T-helper 2 cell treated with Interferon-gamma antibody and Interleukin-4, amounts not matched to agents 5 μg/mL and 100 μg/mL, for 36 hours (primary cell): Measurements from ENCODE around the gene SHISAL1.

ENCODE experiments used
- DNase-seq: peaks from one replicate; pipeline ENCODE4 v3.0.0; 2021; ENCODE audit warnings: low spot score
- H3K27ac Mint-ChIP-seq: one replicate; pipeline ENCODE4 v1.8.0; 2021; ENCODE audit warnings: mild to moderate bottlenecking, mixed read lengths
- H3K27me3 Mint-ChIP-seq: one replicate; pipeline ENCODE4 v1.8.0; 2021; ENCODE audit warnings: low read depth, mixed read lengths
- H3K36me3 Mint-ChIP-seq: one replicate; pipeline ENCODE4 v1.8.0; 2021; ENCODE audit warnings: low read depth, mixed read lengths
- H3K4me1 Mint-ChIP-seq: one replicate; pipeline ENCODE4 v1.8.0; 2021; ENCODE audit warnings: low read depth, mixed read lengths
- H3K4me3 Mint-ChIP-seq: one replicate; pipeline ENCODE4 v1.8.0; 2022; ENCODE audit warnings: mild to moderate bottlenecking, moderate library complexity, mixed read lengths
- H3K9me3 Mint-ChIP-seq: one replicate; pipeline ENCODE4 v1.8.0; 2021; ENCODE audit warnings: mixed read lengths

Gene SHISAL1

GRCh38 chr22:44277386-44278135 is 35.2 kb downstream of the SHISAL1 start:
- Mint-ChIP-seq H3K27me3 (no peaks in the 10 kb centered on the region), H3K27ac (no peak overlapping the region), H3K4me1 (no peaks in the 10 kb centered on the region), H3K9me3 (no peaks in the 10 kb centered on the region), H3K36me3 (no peaks in the 10 kb centered on the region), H3K4me3 (no peak overlapping the region)
- no peak for DNase-seq

DNA sequence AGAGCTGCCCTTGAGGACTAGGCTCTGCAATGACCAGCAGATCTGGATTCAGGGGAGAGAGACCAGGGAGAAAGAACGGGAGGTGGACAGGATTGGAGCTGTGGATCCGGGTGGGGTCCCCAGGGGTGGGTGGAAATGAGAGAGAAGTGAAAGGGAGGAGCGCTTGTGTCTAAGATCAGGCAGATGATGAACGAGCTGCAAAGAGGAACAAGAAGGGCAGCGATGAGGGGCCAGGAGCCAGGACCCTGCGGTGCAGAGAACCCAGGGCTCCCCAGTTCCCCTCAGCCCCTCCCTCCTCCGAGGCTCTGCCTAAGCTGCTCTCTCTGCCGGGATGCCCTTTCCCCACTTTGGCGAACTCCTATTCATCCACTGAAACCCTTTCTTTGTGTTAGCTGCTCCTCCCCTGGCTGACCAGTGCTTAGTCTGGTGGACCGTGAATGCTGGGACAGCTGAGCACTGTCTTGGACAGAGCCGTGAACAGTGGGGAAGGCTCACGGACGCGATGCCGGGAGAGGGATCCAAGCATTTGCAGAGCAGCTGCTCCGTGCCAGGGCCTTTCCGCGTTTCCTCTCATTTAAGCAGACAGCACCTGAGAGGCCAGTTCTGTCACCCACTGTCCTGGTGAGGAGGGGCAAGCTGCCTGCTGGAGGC is 35.9 kb downstream of the SHISAL1 start:
- Mint-ChIP-seq H3K4me1 (no peaks in the 10 kb centered on the region), H3K9me3 (no peaks in the 10 kb centered on the region), H3K4me3 (no peak overlapping the region), H3K27me3 (no peaks in the 10 kb centered on the region), H3K36me3 (no peaks in the 10 kb centered on the region), H3K27ac (no peak overlapping the region)
- no peak for DNase-seq

- Mint-ChIP-seq H3K36me3 (no peaks in the 10 kb centered on the region), H3K27me3 (no peaks in the 10 kb centered on the region), H3K4me3 (no peak overlapping the region), H3K27ac (no peak overlapping the region), H3K9me3 (no peaks in the 10 kb centered on the region), H3K4me1 (no peaks in the 10 kb centered on the region)
- DNase-seq: no peak
These were observed 36.7 kb downstream of the SHISAL1 start for GRCh38 chr22:44276041-44276440.

DNA sequence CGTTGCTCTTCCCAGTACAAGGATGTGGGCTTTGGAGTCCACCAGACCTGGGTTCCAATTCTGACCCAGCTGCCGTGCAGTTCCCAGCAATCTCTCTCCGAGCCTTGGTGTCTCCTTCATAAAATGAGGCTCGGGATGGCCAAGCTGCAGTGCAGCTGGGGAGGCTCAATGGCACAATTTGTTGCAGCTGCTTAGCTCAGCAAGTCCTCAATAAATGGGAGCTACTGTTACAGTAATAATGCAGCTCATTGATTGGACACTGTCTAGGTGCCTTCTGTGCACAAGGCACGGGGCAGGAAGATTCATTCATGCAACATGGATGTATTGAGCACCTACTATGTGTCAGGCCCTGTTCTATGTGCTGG is 37.1 kb downstream of the SHISAL1 start:
- no peak for DNase-seq
- no peak overlapping the region for H3K4me3 Mint-ChIP-seq
- no peaks in the 10 kb centered on the region for H3K27me3 Mint-ChIP-seq
- no peak overlapping the region for H3K27ac Mint-ChIP-seq
- no peaks in the 10 kb centered on the region for H3K4me1 Mint-ChIP-seq
- no peaks in the 10 kb centered on the region for H3K9me3 Mint-ChIP-seq
- no peaks in the 10 kb centered on the region for H3K36me3 Mint-ChIP-seq

GRCh38 chr22:44274918-44275630 is 37.7 kb downstream of the SHISAL1 start:
- Mint-ChIP-seq H3K36me3 (no peaks in the 10 kb centered on the region), H3K27me3 (no peaks in the 10 kb centered on the region), H3K4me1 (no peaks in the 10 kb centered on the region), H3K9me3 (no peaks in the 10 kb centered on the region), H3K4me3 (no peak overlapping the region), H3K27ac (no peak overlapping the region)
- DNase-seq: no peak

- Mint-ChIP-seq H3K4me1 (no peaks in the 10 kb centered on the region), H3K36me3 (no peaks in the 10 kb centered on the region), H3K4me3 (no peak overlapping the region), H3K27ac (no peak overlapping the region), H3K9me3 (no peaks in the 10 kb centered on the region), H3K27me3 (no peaks in the 10 kb centered on the region)
- DNase-seq: no peak
These were observed 39.6 kb downstream of the SHISAL1 start for GRCh38 chr22:44273175-44273574.

GRCh38 chr22:44272401-44272771 is 40.4 kb downstream of the SHISAL1 start:
- H3K9me3 Mint-ChIP-seq: no peaks in the 10 kb centered on the region
- H3K4me3 Mint-ChIP-seq: no peak overlapping the region
- H3K27me3 Mint-ChIP-seq: no peaks in the 10 kb centered on the region
- no peak for DNase-seq
- H3K4me1 Mint-ChIP-seq: no peaks in the 10 kb centered on the region
- no peaks in the 10 kb centered on the region for H3K36me3 Mint-ChIP-seq
- no peak overlapping the region for H3K27ac Mint-ChIP-seq

GRCh38 chr22:44271732-44272400 is 40.9 kb downstream of the SHISAL1 start:
- no peak for DNase-seq
- H3K27me3 Mint-ChIP-seq: no peaks in the 10 kb centered on the region
- no peaks in the 10 kb centered on the region for H3K4me1 Mint-ChIP-seq
- no peaks in the 10 kb centered on the region for H3K9me3 Mint-ChIP-seq
- H3K36me3 Mint-ChIP-seq: no peaks in the 10 kb centered on the region
- no peak overlapping the region for H3K27ac Mint-ChIP-seq
- H3K4me3 Mint-ChIP-seq: no peak overlapping the region

GRCh38 chr22:44271010-44271500 is 41.7 kb downstream of the SHISAL1 start:
- no peak for DNase-seq
- Mint-ChIP-seq H3K36me3 (no peaks in the 10 kb centered on the region), H3K27me3 (no peaks in the 10 kb centered on the region), H3K27ac (no peak overlapping the region), H3K4me3 (no peak overlapping the region), H3K4me1 (no peaks in the 10 kb centered on the region), H3K9me3 (no peaks in the 10 kb centered on the region)

DNA sequence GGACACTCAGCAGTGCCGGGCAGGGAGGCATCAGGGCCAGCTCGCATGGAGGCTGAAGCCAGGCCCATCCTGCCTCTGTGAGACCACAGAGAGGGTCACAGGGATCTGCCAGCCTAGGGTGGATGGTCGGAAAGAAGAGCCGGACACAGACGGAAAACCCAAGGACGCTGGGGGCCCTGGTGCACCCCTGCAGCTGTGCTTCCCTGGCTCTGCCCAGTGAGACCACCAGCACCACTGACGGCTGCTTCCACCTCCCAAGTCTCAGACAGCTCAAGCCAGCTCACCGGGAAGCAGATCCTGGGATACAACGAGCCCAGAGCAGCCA is 42.2 kb downstream of the SHISAL1 start:
- Mint-ChIP-seq H3K4me1 (no peaks in the 10 kb centered on the region), H3K4me3 (no peak overlapping the region), H3K9me3 (no peaks in the 10 kb centered on the region), H3K27me3 (no peaks in the 10 kb centered on the region), H3K27ac (no peak overlapping the region), H3K36me3 (no peaks in the 10 kb centered on the region)
- DNase-seq: no peak

DNA sequence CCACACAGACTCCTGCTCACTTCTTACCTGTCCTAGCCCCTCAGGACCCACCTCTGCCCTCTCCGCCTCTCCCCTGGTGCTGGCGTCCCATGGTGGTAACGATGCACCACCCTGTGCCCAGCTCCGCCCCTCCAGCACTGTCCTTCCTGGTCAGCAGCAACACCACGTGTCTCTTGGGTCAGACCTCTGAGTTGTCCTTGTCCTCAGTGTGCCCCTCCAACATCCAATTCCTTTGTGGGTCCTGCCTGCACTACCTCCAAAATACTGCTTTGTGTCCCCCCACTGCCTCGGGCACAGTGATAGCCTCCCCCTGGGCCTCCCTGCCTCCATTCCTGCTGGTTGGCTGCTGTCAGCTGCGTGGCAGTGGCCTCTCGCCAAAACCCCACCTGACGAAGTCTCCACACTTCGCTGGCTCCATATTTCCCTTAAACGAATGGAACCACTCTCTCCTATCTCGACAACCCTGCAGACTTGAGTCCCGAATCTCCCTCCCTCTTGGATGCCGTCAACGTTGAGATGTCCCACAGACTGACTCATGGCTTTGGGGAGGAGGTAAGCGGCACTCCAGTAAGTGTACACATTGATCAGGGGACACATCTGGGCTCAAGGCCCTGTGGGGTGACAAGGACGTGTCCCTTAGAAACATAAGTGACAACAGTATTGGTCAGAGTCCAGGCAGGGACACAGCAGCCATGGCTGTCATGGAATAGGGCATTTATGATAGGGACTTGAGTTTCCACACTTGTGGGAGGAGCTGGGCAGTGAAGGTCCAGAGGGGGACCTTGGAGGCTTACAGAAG is 42.8 kb downstream of the SHISAL1 start:
- DNase-seq: no peak
- Mint-ChIP-seq H3K4me3 (no peak overlapping the region), H3K27me3 (no peaks in the 10 kb centered on the region), H3K36me3 (no peaks in the 10 kb centered on the region), H3K27ac (no peak overlapping the region), H3K9me3 (no peaks in the 10 kb centered on the region), H3K4me1 (no peaks in the 10 kb centered on the region)

- Mint-ChIP-seq H3K27ac (no peak overlapping the region), H3K36me3 (no peaks in the 10 kb centered on the region), H3K27me3 (no peaks in the 10 kb centered on the region), H3K4me1 (no peaks in the 10 kb centered on the region), H3K4me3 (no peak overlapping the region), H3K9me3 (no peaks in the 10 kb centered on the region)
- no peak for DNase-seq
These were observed 43.6 kb downstream of the SHISAL1 start for GRCh38 chr22:44269117-44269498.

DNA sequence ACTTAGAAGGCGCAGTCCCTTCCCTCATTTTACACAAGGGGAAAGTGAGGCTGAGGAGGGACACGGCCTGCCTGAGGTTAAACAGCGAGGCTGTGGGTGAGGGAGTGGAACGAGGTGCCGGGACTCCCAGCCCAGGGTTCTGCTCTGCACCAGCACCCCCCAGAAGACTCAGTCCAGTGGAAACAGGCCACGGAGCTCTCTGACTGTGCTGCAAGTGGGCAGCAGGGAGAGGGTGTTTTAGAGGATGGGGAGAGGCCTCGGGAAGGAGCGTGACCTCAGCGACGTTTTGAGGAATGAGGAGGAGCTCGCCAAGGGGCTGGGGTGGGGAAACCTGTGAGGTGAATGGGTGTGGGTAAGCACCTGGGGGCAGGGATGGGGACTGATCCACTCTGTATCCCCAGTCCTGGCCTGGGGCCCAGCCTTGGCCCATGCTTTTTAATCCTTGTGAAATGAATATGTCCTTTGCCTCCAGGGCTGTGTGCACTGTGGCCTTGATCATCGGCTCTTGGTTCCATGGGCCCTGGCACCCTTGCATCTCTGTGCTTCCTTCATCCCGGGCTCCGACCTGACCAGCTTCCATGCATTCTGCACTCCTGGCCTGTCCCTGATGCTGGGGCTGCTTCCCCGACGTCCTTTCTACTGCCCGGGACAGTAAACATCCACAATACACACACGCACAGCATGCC is 44.2 kb downstream of the SHISAL1 start:
- H3K27ac Mint-ChIP-seq: no peak overlapping the region
- no peaks in the 10 kb centered on the region for H3K4me1 Mint-ChIP-seq
- no peaks in the 10 kb centered on the region for H3K27me3 Mint-ChIP-seq
- H3K36me3 Mint-ChIP-seq: no peaks in the 10 kb centered on the region
- no peak overlapping the region for H3K4me3 Mint-ChIP-seq
- no peak for DNase-seq
- no peaks in the 10 kb centered on the region for H3K9me3 Mint-ChIP-seq
